HepG2 (cell line): Measurements from ENCODE around the gene HOXC10. TPM values are rescaled to one million over a fixed set of nuclear protein-coding genes. Genes with fewer than 3 reads are reported as not detected.
A peak's percentile ranks its signal among the peaks of the same experiment; 100 is the strongest.

Experiments
- ATAC-seq: fragments of 200-7000 bp; cut with Tn5 transposase; 3 replicates; pipeline ENCODE4 v1.9.1; 2020; ENCODE audit warnings: mild to moderate bottlenecking, moderate library complexity
- BruUV-seq: library from RNA; stranded (reverse); fragments of 400-500 nt; replicated peaks from 2 replicates; lab custom pipeline; 2021; lab: Mats Ljungman, UMichigan
- CTCF ChIA-PET: fragments of 300-600 bp; formaldehyde crosslinking; extraction: SDS; loops from one replicate; lab custom pipeline; 2021; ENCODE audit warnings: low total read pairs, inconsistent platforms, low intra/inter-chr PET ratio; lab: Yijun Ruan, JAX
- POLR2A ChIA-PET: fragments of 350-600 bp; sonication (Branson Sonifier 250); formaldehyde crosslinking; loops from one replicate; lab custom pipeline; 2020; ENCODE audit warnings: antibody characterized with exemption, inconsistent platforms; lab: Yijun Ruan, JAX
- DNase-seq: peaks from one replicate; pipeline ENCODE4 v3.0.0-alpha.2; 2015; ENCODE audit warnings: low spot score
- FAIRE-seq: peaks from 3 replicates; lab custom pipeline; 2011; peaks lifted over from hg19 to GRCh38; lab: Jason Lieb, UNC
- H2AFZ ChIP-seq: one replicate; pipeline ENCODE4 v1.6.1; 2011; ENCODE audit warnings: low read length, inconsistent platforms
- H3K27ac ChIP-seq: fragments of 300-600 bp; 3 replicates; pipeline ENCODE4 v1.8.0; 2011; ENCODE audit warnings: mixed run types, mild to moderate bottlenecking, mixed read lengths, low read length, inconsistent platforms; ENCODE audit not compliant: insufficient read depth; ENCODE audit errors: extremely low read length
- H3K27me3 ChIP-seq, 2 experiments: fragments of 200-600 bp in 1 of 2; 2 replicates in 1 of 2; 3 replicates in 1 of 2; pipeline versions ENCODE4 v1.6.0 to v1.8.0; 2011; ENCODE audit warnings: low read length in 2 of 2, mild to moderate bottlenecking in 2 of 2, moderate library complexity in 2 of 2, inconsistent platforms in 1 of 2; ENCODE audit not compliant: insufficient read depth in 2 of 2, control insufficient read depth in 1 of 2
- H3K36me3 ChIP-seq, 2 experiments: fragments of 200-600 bp in 1 of 2; replicated peaks in 1 of 2; 2 replicates in 1 of 2; 3 replicates in 1 of 2; pipeline versions ENCODE4 v1.5.1 to v1.8.0; 2011; ENCODE audit warnings: low read length in 2 of 2, inconsistent platforms in 1 of 2; ENCODE audit not compliant: insufficient read depth in 2 of 2, control insufficient read depth in 1 of 2
- H3K4me1 ChIP-seq: 2 replicates; pipeline ENCODE4 v1.5.1; 2012; ENCODE audit warnings: low read length, inconsistent platforms; ENCODE audit not compliant: insufficient read depth
- H3K4me2 ChIP-seq: 2 replicates; pipeline ENCODE4 v1.6.0; 2011; ENCODE audit warnings: low read depth, low read length, inconsistent platforms
- H3K4me3 ChIP-seq, 3 experiments: fragments of 200-600 bp in 1 of 3; sonication (generic), shearing (Covaris generic) in 1 of 3; replicated peaks in 1 of 3; 2 replicates each; pipeline ENCODE4 v1.5.1; 2011 to 2016; ENCODE audit warnings: low read length in 3 of 3, inconsistent platforms in 2 of 3, low read depth in 2 of 3, mild to moderate bottlenecking in 2 of 3, control low read depth in 1 of 3, mixed read lengths in 1 of 3; ENCODE audit not compliant: insufficient read depth in 1 of 3
- H3K79me2 ChIP-seq: one replicate; pipeline ENCODE4 v1.6.1; 2011; ENCODE audit warnings: low read length, inconsistent platforms; ENCODE audit not compliant: insufficient read depth
- H3K9ac ChIP-seq: 2 replicates; pipeline ENCODE4 v1.6.0; 2011; ENCODE audit warnings: mild to moderate bottlenecking, low read depth, low read length, inconsistent platforms; ENCODE audit not compliant: insufficient read depth
- H3K9me3 ChIP-seq: 2 replicates; pipeline ENCODE4 v1.5.1; 2012; ENCODE audit warnings: mild to moderate bottlenecking, low read length
- H4K20me1 ChIP-seq: 2 replicates; pipeline ENCODE4 v1.6.0; 2011; ENCODE audit warnings: inconsistent platforms, mild to moderate bottlenecking, low read length, moderate library complexity; ENCODE audit not compliant: insufficient read depth
- ARID4A ChIP-seq: sonication (generic); formaldehyde crosslinking; IDR thresholded peaks from 2 replicates; pipeline ENCODE4 v1.5.0; 2020; ENCODE audit warnings: mild to moderate bottlenecking, missing genetic modification reagents, borderline replicate concordance
- EZH2 ChIP-seq: conservative IDR thresholded peaks from 2 replicates; pipeline ENCODE4 v1.6.1; 2012; ENCODE audit warnings: mild to moderate bottlenecking, low read depth, low read length, moderate library complexity
- MTA1 ChIP-seq: sonication (generic); formaldehyde crosslinking; IDR thresholded peaks from 2 replicates; pipeline ENCODE4 v1.4.0; 2020; ENCODE audit warnings: missing genetic modification reagents, mild to moderate bottlenecking, borderline replicate concordance
- MTF2 ChIP-seq: sonication (generic); formaldehyde crosslinking; IDR thresholded peaks from 2 replicates; pipeline ENCODE4 v1.5.0; 2020; ENCODE audit warnings: missing genetic modification reagents, borderline replicate concordance
- WGBS: methylation state at CpG from one replicate; pipeline ENCODE4 v1.1.6; 2017; ENCODE audit warnings: low lambda C conversion rate; 5-methylcytosine and 5-hydroxymethylcytosine counted together
- in situ Hi-C: cut with HindIII; loops from 2 replicates; pipeline ENCODE4 v1.10.0; 2017; ENCODE audit warnings: low pct_unique_long_range_greater_than_20kb; ENCODE audit not compliant: extremely low pct_ligation_motif_present
- intact Hi-C: fragments of 100-400 bp; cut with micrococcal nuclease; formaldehyde crosslinking; loops from one replicate; pipeline ENCODE4 v1.10.0; 2022; ENCODE audit not compliant: unreplicated experiment
- polyA plus RNA-seq, 8 experiments: library from polyadenylated mRNA; depleted of rRNA in 3 of 8; stranded (reverse) in 7 of 8; unstranded in 1 of 8; fragments of >200 nt; fragmentation: Illumina TruSeq in 4 of 8; extraction: Trizol in 4 of 8; gene quantifications; 2 replicates each; pipeline versions ENCODE4 v1.2.1 to v1.2.3, GENCODE V29; 2011 to 2016; ENCODE audit warnings: low read depth in 4 of 8, missing spikeins in 1 of 8, mixed read lengths in 1 of 8; ENCODE audit not compliant: insufficient read depth in 1 of 8
- total RNA-seq, 5 experiments: library from RNA; depleted of rRNA; stranded (reverse); fragments of >200 nt; fragmentation: Illumina TruSeq; extraction: Trizol; gene quantifications; 2 replicates each; pipeline ENCODE4 v1.2.3, GENCODE V29; 2016; ENCODE audit warnings: low read depth in 1 of 5
- TF ChIP-seq, protein P1 (sequence below): sonication (generic); formaldehyde crosslinking; IDR thresholded peaks from 2 replicates; pipeline ENCODE4 v1.8.0; 2022; ENCODE audit warnings: mild to moderate bottlenecking, missing genetic modification reagents, borderline replicate concordance
- TF ChIP-seq, protein P2 (sequence below): sonication (generic); formaldehyde crosslinking; IDR thresholded peaks from 2 replicates; pipeline ENCODE4 v1.9.0; 2022; ENCODE audit warnings: low read depth, missing genetic modification reagents

The HOXC10 gene
- total and polyA plus RNA-seq, 2 of the 13 experiments (the other 11 are each of a cell fraction or from before 2014, with no cell fraction given), result not detected

- 29% methylated on average over 18 of the region's 25 CpGs for WGBS
- DNase-seq (no peak), ATAC-seq (no peak), FAIRE-seq (no peak)
- TF ChIP-seq MTA1 (no peak), MTF2 (CRISPR knock-in tag) (no peak)
- TF ChIP-seq, protein P1, sequence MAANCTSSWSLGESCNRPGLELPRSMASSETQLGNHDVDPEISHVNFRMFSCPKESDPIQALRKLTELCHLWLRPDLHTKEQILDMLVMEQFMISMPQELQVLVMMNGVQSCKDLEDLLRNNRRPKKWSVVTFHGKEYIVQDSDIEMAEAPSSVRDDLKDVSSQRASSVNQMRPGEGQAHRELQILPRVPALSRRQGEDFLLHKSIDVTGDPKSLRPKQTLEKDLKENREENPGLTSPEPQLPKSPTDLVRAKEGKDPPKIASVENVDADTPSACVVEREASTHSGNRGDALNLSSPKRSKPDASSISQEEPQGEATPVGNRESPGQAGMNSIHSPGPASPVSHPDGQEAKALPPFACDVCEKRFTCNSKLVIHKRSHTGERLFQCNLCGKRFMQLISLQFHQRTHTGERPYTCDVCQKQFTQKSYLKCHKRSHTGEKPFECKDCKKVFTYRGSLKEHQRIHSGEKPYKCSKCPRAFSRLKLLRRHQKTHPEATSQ (CRISPR knock-in tag), result no peak
- Histone ChIP-seq H3K36me3 (no peaks in the 10 kb centered on the region), H3K79me2 (no peaks in the 10 kb centered on the region), H3K4me1 (peaks cover 7% of the 10 kb centered on the region), H3K9ac (no peak overlapping the region), H3K9me3 (no peaks in the 10 kb centered on the region), H3K4me2 (no peak overlapping the region), H4K20me1 (no peaks in the 10 kb centered on the region), H3K27ac (no peak overlapping the region), H3K27me3 (peaks cover 7 to 54% of the 10 kb centered on the region in 2 experiments), H2AFZ (no peak overlapping the region), H3K4me3 (no peak overlapping the region)
- BruUV-seq, result no TSS peak
- ChIA-PET CTCF (no interaction called here), POLR2A (no interaction called here)
- in situ Hi-C loops, result loop anchor here (10.0 kb wide), 1 partner anchor 348 kb away; the partner anchor contains the start of gene GPR84
- intact Hi-C loops, result no loop called here
Observed at GRCh38 chr12:54016478-54016964, 31.6 kb downstream of the HOXC10 start.

- H3K9me3 ChIP-seq, result no peaks in the 10 kb centered on the region
- POLR2A ChIA-PET, result interaction anchor here (0.8 kb wide), 1 partner anchor 8 kb away, joined by 3 read pairs; the partner anchor contains the start of gene HOXC8
- DNase-seq (no peak), ATAC-seq (peak; percentile 79), FAIRE-seq (no peak)
- H3K4me3 ChIP-seq, result peak overlapping the region; percentile 49 to 69 (median 60)
- peak overlapping the region; percentile 81 for H3K4me2 ChIP-seq
- H3K4me1 ChIP-seq, result peaks cover 5% of the 10 kb centered on the region; the same call in 1 of the 2 replicates
- no peaks in the 10 kb centered on the region for H3K36me3 ChIP-seq
- no peaks in the 10 kb centered on the region for H3K79me2 ChIP-seq
- H3K9ac ChIP-seq, result no peak overlapping the region
- no TSS peak for BruUV-seq
- H2AFZ ChIP-seq, result peak overlapping the region; percentile 63
- CTCF ChIA-PET, result no interaction called here
- WGBS, result 22% methylated on average over 20 of the region's 24 CpGs
- peaks cover 7 to 59% of the 10 kb centered on the region in 2 experiments for H3K27me3 ChIP-seq
- in situ Hi-C loops, result loop anchor here (10.0 kb wide), 1 partner anchor 348 kb away; the partner anchor contains the start of gene GPR84
- H4K20me1 ChIP-seq, result no peaks in the 10 kb centered on the region
- peak; percentile 66; the same call in 1 of the 2 replicates for TF ChIP-seq EZH2
- TF ChIP-seq, protein P2, sequence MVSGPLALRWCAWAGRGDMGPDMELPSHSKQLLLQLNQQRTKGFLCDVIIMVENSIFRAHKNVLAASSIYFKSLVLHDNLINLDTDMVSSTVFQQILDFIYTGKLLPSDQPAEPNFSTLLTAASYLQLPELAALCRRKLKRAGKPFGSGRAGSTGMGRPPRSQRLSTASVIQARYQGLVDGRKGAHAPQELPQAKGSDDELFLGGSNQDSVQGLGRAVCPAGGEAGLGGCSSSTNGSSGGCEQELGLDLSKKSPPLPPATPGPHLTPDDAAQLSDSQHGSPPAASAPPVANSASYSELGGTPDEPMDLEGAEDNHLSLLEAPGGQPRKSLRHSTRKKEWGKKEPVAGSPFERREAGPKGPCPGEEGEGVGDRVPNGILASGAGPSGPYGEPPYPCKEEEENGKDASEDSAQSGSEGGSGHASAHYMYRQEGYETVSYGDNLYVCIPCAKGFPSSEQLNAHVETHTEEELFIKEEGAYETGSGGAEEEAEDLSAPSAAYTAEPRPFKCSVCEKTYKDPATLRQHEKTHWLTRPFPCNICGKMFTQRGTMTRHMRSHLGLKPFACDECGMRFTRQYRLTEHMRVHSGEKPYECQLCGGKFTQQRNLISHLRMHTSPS (CRISPR knock-in tag), result no peak
- 0 out of 2 replicates have a peak, but pooled peaks have one; percentile 24 for TF ChIP-seq ARID4A
- intact Hi-C loops, result no loop called here
- no peak overlapping the region for H3K27ac ChIP-seq
Observed at GRCh38 chr12:54017027-54017788, 32.3 kb downstream of the HOXC10 start.
